HepG2 (cell line): ENCODE measurements around the gene VWCE.

Source experiments
- CHD2 ChIP-seq: IDR thresholded peaks from 2 replicates; pipeline ENCODE4 v1.6.1; 2011; ENCODE audit warnings: low read depth, low read length, improper control_type of control experiment
- TF ChIP-seq, protein P1 (sequence below): sonication (generic); formaldehyde crosslinking; IDR thresholded peaks from 2 replicates; pipeline ENCODE4 v1.5.0; 2020; ENCODE audit warnings: mild to moderate bottlenecking, missing genetic modification reagents, moderate library complexity

GRCh38 chr11:61309739-61310138, 14.6 kb upstream of the VWCE start:
- TF ChIP-seq CHD2, result no peak
- TF ChIP-seq, protein P1, sequence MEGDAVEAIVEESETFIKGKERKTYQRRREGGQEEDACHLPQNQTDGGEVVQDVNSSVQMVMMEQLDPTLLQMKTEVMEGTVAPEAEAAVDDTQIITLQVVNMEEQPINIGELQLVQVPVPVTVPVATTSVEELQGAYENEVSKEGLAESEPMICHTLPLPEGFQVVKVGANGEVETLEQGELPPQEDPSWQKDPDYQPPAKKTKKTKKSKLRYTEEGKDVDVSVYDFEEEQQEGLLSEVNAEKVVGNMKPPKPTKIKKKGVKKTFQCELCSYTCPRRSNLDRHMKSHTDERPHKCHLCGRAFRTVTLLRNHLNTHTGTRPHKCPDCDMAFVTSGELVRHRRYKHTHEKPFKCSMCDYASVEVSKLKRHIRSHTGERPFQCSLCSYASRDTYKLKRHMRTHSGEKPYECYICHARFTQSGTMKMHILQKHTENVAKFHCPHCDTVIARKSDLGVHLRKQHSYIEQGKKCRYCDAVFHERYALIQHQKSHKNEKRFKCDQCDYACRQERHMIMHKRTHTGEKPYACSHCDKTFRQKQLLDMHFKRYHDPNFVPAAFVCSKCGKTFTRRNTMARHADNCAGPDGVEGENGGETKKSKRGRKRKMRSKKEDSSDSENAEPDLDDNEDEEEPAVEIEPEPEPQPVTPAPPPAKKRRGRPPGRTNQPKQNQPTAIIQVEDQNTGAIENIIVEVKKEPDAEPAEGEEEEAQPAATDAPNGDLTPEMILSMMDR (CRISPR knock-in tag), result no peak
